Fibroblast of villous mesenchyme (primary cell): ENCODE data around the gene PROCA1. TPM values are rescaled to one million over a fixed set of nuclear protein-coding genes. Genes with fewer than 3 reads are reported as not detected.
A peak's percentile ranks its signal among the peaks of the same experiment; 100 is the strongest.

Experiments used
- DNase-seq: peaks from one replicate; pipeline ENCODE4 v3.0.0-alpha.2; 2010; ENCODE audit warnings: low read depth
- H3K4me3 ChIP-seq: 2 replicates; pipeline ENCODE4 v1.5.1; 2011; ENCODE audit warnings: low read depth, mild to moderate bottlenecking, low read length
- total RNA-seq: library from RNA; depleted of rRNA; stranded (reverse); fragments of >200 nt; gene quantifications from 2 replicates; pipeline ENCODE4 v1.2.3, GENCODE V29; 2012
- TF ChIP-seq, protein P1 (sequence below): IDR thresholded peaks from 2 replicates; pipeline ENCODE4 v1.5.1; 2012; ENCODE audit warnings: low read depth, mild to moderate bottlenecking, low read length; ENCODE audit not compliant: insufficient read depth

PROCA1 gene
- total RNA-seq, 1 donor, result under 0.01 TPM

DNA sequence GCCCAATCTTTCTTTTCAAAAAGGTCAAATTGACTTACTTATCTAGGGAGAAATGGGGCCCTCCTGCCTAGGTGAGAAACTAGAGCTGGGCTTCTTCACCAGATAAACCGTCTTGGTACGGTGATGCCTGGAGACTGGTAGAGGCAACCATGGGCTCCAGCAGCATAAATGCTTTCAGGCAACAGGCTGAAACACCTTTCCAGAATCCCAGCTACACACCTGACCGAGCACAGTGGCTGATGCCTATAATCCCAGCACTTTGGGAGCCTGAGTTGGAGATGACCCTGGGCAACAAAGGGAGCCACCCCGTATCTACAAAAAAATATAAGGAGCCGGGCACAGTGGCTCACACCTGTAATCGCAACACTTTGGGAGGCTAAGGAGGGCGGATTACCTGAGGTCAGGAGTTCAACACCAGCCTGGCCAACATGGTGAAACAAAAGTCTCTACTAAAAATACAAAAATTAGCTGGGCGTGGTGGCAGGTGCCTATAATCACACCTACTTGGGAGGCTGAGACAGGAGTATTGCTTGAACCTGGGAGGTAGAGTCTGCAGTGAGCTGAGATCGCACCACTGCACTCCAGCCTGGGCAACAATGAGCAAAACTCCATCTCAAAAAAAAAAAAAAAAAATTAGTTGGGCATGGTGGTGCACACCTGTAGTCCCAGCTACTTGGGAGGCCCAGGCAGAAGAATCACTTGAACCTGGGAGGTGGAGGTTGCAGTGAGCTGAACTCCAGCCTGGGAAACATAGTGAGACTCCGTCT lies 40.1 kb upstream of the PROCA1 start:
- no peak for DNase-seq
- H3K4me3 ChIP-seq, result no peak overlapping the region
- TF ChIP-seq, protein P1, sequence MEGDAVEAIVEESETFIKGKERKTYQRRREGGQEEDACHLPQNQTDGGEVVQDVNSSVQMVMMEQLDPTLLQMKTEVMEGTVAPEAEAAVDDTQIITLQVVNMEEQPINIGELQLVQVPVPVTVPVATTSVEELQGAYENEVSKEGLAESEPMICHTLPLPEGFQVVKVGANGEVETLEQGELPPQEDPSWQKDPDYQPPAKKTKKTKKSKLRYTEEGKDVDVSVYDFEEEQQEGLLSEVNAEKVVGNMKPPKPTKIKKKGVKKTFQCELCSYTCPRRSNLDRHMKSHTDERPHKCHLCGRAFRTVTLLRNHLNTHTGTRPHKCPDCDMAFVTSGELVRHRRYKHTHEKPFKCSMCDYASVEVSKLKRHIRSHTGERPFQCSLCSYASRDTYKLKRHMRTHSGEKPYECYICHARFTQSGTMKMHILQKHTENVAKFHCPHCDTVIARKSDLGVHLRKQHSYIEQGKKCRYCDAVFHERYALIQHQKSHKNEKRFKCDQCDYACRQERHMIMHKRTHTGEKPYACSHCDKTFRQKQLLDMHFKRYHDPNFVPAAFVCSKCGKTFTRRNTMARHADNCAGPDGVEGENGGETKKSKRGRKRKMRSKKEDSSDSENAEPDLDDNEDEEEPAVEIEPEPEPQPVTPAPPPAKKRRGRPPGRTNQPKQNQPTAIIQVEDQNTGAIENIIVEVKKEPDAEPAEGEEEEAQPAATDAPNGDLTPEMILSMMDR, result no peak

DNA sequence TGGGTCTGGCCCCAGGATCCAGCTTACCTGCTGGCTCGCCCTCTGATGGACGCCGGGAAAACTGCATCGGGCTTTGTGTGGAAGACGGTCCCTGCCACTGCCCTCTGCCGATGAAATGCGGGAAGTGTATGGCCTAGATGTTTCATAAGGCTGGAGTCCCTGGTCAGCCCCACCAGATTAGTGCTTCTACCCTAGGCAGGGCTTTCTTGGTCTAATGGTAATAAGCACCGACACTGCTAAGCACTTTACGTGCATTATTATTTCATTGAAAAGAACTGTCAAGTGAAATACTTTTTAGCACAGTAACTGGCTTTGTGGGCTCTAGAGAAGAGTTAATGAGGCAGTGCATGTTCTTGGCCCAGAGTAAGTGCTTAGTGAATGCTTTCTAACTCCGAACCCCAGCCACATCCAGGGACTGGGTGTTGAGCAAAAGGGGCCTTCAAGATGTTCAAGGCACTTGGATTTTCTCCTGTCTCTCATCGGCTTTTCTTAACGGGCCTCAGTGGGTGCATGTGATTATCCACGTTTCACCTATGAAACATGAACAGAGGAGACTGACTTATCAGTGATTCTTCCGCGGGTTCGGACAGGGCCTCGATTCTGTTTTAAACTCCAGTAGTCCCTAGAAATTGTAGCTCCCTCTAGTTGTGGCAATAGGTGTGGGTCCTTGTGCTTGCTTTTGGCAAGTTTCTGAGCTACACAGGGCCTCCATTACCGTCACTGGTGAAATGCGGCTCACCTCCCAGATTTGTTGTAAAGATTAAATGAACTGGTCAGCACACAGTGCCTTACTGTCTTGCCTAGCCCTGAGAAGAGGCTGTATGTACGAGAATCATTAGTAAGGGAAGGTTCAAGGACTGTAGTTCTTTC lies 38.7 kb upstream of the PROCA1 start:
- TF ChIP-seq, protein P1, result peak; percentile 99
- peak; percentile 94 for DNase-seq
- no peak overlapping the region for H3K4me3 ChIP-seq

DNA sequence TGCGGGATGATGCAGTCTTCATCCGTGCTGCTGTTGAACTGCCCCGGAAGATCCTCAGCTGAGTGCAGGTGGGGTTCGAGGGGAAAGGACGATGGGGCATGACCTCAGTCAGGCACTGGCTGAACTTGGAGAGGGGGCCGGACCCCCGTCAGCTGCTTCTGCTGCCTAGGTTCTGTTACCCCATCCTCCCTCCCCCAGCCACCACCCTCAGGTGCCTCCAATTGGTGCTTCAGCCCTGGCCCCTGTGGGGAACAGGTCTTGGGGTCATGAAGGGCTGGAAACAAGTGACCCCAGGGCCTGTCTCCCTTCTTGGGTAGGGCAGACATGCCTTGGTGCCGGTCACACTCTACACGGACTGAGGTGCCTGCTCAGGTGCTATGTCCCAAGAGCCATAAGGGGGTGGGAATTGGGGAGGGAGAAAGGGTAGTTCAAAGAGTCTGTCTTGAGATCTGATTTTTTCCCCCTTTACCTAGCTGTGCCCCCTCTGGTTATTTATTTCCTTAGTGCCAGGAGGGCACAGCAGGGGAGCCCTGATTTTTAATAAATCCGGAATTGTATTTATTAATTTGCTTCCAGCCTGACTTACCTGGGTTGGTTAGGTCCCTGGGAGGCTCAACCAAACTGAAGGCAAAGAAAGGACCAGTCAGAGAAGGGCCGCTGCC lies 38.0 kb upstream of the PROCA1 start:
- H3K4me3 ChIP-seq, result no peak overlapping the region
- DNase-seq, result no peak
- TF ChIP-seq, protein P1, result no peak

DNA sequence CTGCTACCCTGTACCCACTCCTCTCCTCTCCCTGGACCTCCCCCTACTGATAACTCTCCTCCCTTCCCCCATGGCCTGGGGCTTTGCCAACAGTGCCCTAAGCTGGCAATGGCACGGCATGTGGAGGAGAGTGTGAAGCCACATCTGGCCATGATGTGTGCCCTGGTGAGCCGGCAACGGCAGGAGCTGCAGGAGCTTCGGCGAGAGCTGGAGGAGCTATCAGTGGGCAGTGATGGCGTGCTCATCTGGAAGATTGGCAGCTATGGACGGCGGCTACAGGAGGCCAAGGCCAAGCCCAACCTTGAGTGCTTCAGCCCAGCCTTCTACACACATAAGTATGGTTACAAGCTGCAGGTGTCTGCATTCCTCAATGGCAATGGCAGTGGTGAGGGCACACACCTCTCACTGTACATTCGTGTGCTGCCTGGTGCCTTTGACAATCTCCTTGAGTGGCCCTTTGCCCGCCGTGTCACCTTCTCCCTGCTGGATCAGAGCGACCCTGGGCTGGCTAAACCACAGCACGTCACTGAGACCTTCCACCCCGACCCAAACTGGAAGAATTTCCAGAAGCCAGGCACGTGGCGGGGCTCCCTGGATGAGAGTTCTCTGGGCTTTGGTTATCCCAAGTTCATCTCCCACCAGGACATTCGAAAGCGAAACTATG lies 37.3 kb upstream of the PROCA1 start:
- TF ChIP-seq, protein P1, result no peak
- DNase-seq, result peak; percentile 48
- no peak overlapping the region for H3K4me3 ChIP-seq

DNA sequence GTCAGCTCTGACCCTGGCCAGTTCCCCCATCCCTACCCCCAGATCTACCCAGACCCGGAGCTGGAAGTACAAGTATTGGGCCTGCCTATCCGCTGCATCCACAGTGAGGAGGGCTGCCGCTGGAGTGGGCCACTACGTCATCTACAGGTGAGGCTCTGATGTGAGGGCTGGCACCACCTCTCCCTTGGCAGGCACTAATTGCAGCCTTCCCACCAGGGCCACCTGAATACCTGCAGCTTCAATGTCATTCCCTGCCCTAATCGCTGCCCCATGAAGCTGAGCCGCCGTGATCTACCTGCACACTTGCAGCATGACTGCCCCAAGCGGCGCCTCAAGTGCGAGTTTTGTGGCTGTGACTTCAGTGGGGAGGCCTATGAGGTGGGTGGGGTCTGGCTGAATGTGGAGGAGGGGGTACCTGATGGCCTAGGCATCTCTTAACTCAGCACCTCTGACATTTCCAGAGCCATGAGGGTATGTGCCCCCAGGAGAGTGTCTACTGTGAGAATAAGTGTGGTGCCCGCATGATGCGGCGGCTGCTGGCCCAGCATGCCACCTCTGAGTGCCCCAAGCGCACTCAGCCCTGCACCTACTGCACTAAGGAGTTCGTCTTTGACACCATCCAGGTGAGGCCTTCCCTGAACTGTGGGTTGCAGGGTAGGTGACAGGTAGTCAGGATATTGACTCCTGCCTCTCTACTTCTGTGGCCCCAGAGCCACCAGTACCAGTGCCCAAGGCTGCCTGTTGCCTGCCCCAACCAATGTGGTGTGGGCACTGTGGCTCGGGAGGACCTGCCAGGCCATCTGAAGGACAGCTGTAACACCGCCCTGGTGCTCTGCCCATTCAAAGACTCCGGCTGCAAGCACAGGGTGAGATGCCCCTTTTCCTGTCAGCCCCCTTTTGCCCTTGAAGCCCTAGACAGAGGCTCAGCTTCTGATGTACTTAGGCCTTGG lies 36.4 kb upstream of the PROCA1 start:
- no peak overlapping the region for H3K4me3 ChIP-seq
- TF ChIP-seq, protein P1, result no peak
- no peak for DNase-seq
